Measurements from ENCODE around the gene MICB.
A peak's percentile ranks its signal among the peaks of the same experiment; 100 is the strongest.

Gene MICB

GRCh38 chr6:31541658-31542521 lies 43.9 kb downstream of the MICB start, which contains the start of gene DDX39B (continued):
- TF ChIP-seq HIC1 (tag by site-specific recombination; IDR thresholded peaks at IDR 0.05) (no peak), ZNF677 (tag by site-specific recombination; IDR thresholded peaks at IDR 0.05) (no peak), ZNF791 (tag by site-specific recombination; IDR thresholded peaks at IDR 0.05) (no peak), ZNF146 (tag by site-specific recombination; IDR thresholded peaks at IDR 0.05) (no peak), ZNF292 (tag by site-specific recombination; IDR thresholded peaks at IDR 0.05; ENCODE audit: borderline replicate concordance, low read depth) (no peak), ZNF248 (tag by site-specific recombination; IDR thresholded peaks at IDR 0.05) (no peak), MYNN (tag by site-specific recombination; IDR thresholded peaks at IDR 0.05; ENCODE audit: borderline replicate concordance) (no peak), ZBTB20 (tag by site-specific recombination; IDR thresholded peaks at IDR 0.05) (peak; percentile 95), ZBTB11 (tag by site-specific recombination; conservative IDR thresholded peaks at IDR 0.05; ENCODE audit: low read depth) (peak; percentile 95), ZNF610 (tag by site-specific recombination; IDR thresholded peaks at IDR 0.05; ENCODE audit: borderline replicate concordance) (peak; percentile 78; the same call in 1 of the 2 replicates), ZNF654 (tag by site-specific recombination; IDR thresholded peaks at IDR 0.05; ENCODE audit: low read depth) (no peak; the same call in 1 of the 2 replicates), INSM2 (tag by site-specific recombination; IDR thresholded peaks at IDR 0.05) (peak; percentile 57; the same call in 1 of the 2 replicates), ZNF426 (tag by site-specific recombination; IDR thresholded peaks at IDR 0.05) (no peak), ZNF596 (tag by site-specific recombination; IDR thresholded peaks at IDR 0.05) (no peak), ZBTB7A (tag by site-specific recombination; IDR thresholded peaks at IDR 0.05; ENCODE audit: low read depth) (peak; percentile 17; the same call in 1 of the 2 replicates), ZNF341 (tag by site-specific recombination; IDR thresholded peaks at IDR 0.05; ENCODE audit: low read depth) (peak; percentile 64), ZNF76 (tag by site-specific recombination; IDR thresholded peaks at IDR 0.05; ENCODE audit: borderline replicate concordance, low read depth) (peak; percentile 87)
- TF ChIP-seq, protein P1, sequence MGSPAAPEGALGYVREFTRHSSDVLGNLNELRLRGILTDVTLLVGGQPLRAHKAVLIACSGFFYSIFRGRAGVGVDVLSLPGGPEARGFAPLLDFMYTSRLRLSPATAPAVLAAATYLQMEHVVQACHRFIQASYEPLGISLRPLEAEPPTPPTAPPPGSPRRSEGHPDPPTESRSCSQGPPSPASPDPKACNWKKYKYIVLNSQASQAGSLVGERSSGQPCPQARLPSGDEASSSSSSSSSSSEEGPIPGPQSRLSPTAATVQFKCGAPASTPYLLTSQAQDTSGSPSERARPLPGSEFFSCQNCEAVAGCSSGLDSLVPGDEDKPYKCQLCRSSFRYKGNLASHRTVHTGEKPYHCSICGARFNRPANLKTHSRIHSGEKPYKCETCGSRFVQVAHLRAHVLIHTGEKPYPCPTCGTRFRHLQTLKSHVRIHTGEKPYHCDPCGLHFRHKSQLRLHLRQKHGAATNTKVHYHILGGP (tag by site-specific recombination; IDR thresholded peaks at IDR 0.05) = no peak
- TF ChIP-seq, protein P2, sequence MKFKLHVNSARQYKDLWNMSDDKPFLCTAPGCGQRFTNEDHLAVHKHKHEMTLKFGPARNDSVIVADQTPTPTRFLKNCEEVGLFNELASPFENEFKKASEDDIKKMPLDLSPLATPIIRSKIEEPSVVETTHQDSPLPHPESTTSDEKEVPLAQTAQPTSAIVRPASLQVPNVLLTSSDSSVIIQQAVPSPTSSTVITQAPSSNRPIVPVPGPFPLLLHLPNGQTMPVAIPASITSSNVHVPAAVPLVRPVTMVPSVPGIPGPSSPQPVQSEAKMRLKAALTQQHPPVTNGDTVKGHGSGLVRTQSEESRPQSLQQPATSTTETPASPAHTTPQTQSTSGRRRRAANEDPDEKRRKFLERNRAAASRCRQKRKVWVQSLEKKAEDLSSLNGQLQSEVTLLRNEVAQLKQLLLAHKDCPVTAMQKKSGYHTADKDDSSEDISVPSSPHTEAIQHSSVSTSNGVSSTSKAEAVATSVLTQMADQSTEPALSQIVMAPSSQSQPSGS (tag by site-specific recombination; IDR thresholded peaks at IDR 0.05; ENCODE audit: low read depth) = no peak
- TF ChIP-seq, protein P3, sequence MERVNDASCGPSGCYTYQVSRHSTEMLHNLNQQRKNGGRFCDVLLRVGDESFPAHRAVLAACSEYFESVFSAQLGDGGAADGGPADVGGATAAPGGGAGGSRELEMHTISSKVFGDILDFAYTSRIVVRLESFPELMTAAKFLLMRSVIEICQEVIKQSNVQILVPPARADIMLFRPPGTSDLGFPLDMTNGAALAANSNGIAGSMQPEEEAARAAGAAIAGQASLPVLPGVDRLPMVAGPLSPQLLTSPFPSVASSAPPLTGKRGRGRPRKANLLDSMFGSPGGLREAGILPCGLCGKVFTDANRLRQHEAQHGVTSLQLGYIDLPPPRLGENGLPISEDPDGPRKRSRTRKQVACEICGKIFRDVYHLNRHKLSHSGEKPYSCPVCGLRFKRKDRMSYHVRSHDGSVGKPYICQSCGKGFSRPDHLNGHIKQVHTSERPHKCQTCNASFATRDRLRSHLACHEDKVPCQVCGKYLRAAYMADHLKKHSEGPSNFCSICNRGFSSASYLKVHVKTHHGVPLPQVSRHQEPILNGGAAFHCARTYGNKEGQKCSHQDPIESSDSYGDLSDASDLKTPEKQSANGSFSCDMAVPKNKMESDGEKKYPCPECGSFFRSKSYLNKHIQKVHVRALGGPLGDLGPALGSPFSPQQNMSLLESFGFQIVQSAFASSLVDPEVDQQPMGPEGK (tag by site-specific recombination; IDR thresholded peaks at IDR 0.05) = no peak
- TF ChIP-seq, protein P4, sequence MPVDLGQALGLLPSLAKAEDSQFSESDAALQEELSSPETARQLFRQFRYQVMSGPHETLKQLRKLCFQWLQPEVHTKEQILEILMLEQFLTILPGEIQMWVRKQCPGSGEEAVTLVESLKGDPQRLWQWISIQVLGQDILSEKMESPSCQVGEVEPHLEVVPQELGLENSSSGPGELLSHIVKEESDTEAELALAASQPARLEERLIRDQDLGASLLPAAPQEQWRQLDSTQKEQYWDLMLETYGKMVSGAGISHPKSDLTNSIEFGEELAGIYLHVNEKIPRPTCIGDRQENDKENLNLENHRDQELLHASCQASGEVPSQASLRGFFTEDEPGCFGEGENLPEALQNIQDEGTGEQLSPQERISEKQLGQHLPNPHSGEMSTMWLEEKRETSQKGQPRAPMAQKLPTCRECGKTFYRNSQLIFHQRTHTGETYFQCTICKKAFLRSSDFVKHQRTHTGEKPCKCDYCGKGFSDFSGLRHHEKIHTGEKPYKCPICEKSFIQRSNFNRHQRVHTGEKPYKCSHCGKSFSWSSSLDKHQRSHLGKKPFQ (tag by site-specific recombination; IDR thresholded peaks at IDR 0.05) = no peak
